Endothelial cell of umbilical vein (primary cell): ENCODE results near the gene PPHLN1. TPM values are rescaled to one million over a fixed set of nuclear protein-coding genes. Genes with fewer than 3 reads are reported as not detected.
A peak's percentile ranks its signal among the peaks of the same experiment; 100 is the strongest.

Experiments
- BruUV-seq: library from RNA; stranded (reverse); fragments of 400-500 nt; replicated peaks from 2 replicates; lab custom pipeline; 2021; lab: Mats Ljungman, UMichigan
- CTCF ChIA-PET: fragments of 300-600, 350-600 bp; sonication (Branson Sonifier 250); formaldehyde crosslinking; loops from one replicate; lab custom pipeline; 2021; ENCODE audit warnings: antibody characterized with exemption, inconsistent platforms; lab: Charles Lee
- POLR2A ChIA-PET: fragments of 300-600, 350-600 bp; sonication (Branson Sonifier 250); formaldehyde crosslinking; loops from one replicate; lab custom pipeline; 2021; ENCODE audit warnings: antibody characterized with exemption, inconsistent platforms; lab: Charles Lee
- DNase-seq: peaks from one replicate; pipeline ENCODE4 v3.0.0-alpha.2; 2011; ENCODE audit warnings: low read depth, low spot score
- FAIRE-seq: peaks from 2 replicates; lab custom pipeline; 2011; peaks lifted over from hg19 to GRCh38; lab: Jason Lieb, UNC
- H2AFZ ChIP-seq: 2 replicates; pipeline ENCODE4 v1.6.0; 2012; ENCODE audit warnings: low read depth, low read length, control low read depth, inconsistent platforms
- H3K27ac ChIP-seq: 2 replicates; pipeline ENCODE4 v1.5.1; 2011; ENCODE audit warnings: low read depth, mild to moderate bottlenecking, control low read depth, low read length, moderate library complexity; ENCODE audit not compliant: insufficient read depth
- H3K27me3 ChIP-seq, 2 experiments: 2 replicates each; pipeline versions ENCODE4 v1.6.0 to v1.6.1; 2011; ENCODE audit warnings: low read length in 2 of 2, mixed read lengths in 1 of 2; ENCODE audit not compliant: control insufficient read depth in 2 of 2, insufficient read depth in 2 of 2
- H3K36me3 ChIP-seq, 2 experiments: 2 replicates in 1 of 2; 3 replicates in 1 of 2; pipeline ENCODE4 v1.5.1; 2011; ENCODE audit warnings: low read length in 2 of 2, mild to moderate bottlenecking in 1 of 2, moderate library complexity in 1 of 2; ENCODE audit not compliant: control insufficient read depth in 2 of 2, insufficient read depth in 2 of 2; ENCODE audit errors: extremely low read depth in 1 of 2
- H3K4me1 ChIP-seq: 3 replicates; pipeline ENCODE4 v1.5.1; 2011; ENCODE audit warnings: mild to moderate bottlenecking, low read length; ENCODE audit not compliant: control insufficient read depth, insufficient read depth; ENCODE audit errors: extremely low read depth
- H3K4me2 ChIP-seq: 2 replicates; pipeline ENCODE4 v1.6.1; 2011; ENCODE audit warnings: low read length, control low read depth, mixed read lengths; ENCODE audit not compliant: insufficient read depth
- H3K4me3 ChIP-seq, 3 experiments: fragments of 200-600 bp in 1 of 3; sonication (generic), shearing (Covaris generic) in 1 of 3; replicated peaks in 1 of 3; 2 replicates each; pipeline ENCODE4 v1.5.1; 2011 to 2016; ENCODE audit warnings: control low read depth in 3 of 3, low read length in 3 of 3, mild to moderate bottlenecking in 2 of 3, inconsistent platforms in 1 of 3, low read depth in 1 of 3, moderate library complexity in 1 of 3; ENCODE audit not compliant: insufficient read depth in 1 of 3
- H3K79me2 ChIP-seq: 2 replicates; pipeline ENCODE4 v1.6.0; 2012; ENCODE audit warnings: low read length, inconsistent platforms; ENCODE audit not compliant: control insufficient read depth, insufficient read depth
- H3K9ac ChIP-seq: replicated peaks from 2 replicates; pipeline ENCODE3; 2011; ENCODE audit warnings: low read length, control low read depth; ENCODE audit not compliant: insufficient read depth; ENCODE audit errors: extremely low read depth
- H3K9me1 ChIP-seq: replicated peaks from 3 replicates; pipeline ENCODE4 v1.6.0; 2011; ENCODE audit warnings: mild to moderate bottlenecking, low read length; ENCODE audit not compliant: control insufficient read depth, insufficient read depth; ENCODE audit errors: extremely low read depth
- H3K9me3 ChIP-seq: replicated peaks from 2 replicates; pipeline ENCODE4 v1.5.1; 2012; ENCODE audit warnings: low read length, inconsistent platforms; ENCODE audit not compliant: control insufficient read depth, insufficient read depth
- H4K20me1 ChIP-seq: replicated peaks from 2 replicates; pipeline ENCODE3; 2011; ENCODE audit warnings: mild to moderate bottlenecking, low read length; ENCODE audit not compliant: control insufficient read depth, insufficient read depth; ENCODE audit errors: extremely low read depth
- FOS ChIP-seq: IDR thresholded peaks from 2 replicates; pipeline ENCODE4 v1.6.1; 2011; ENCODE audit warnings: mild to moderate bottlenecking, low read length, moderate library complexity, borderline replicate concordance; ENCODE audit not compliant: insufficient read depth
- MYC ChIP-seq: IDR thresholded peaks from one replicate; pipeline ENCODE4 v1.6.1; 2011; ENCODE audit warnings: mild to moderate bottlenecking, low read depth, low read length
- POLR2A ChIP-seq: IDR thresholded peaks from 2 replicates; pipeline ENCODE4 v1.6.1; 2012; ENCODE audit warnings: low read depth, mild to moderate bottlenecking, control low read depth, low read length
- POLR2AphosphoS5 ChIP-seq: IDR thresholded peaks from 2 replicates; pipeline ENCODE4 v1.6.1; 2012; ENCODE audit warnings: low read depth, mild to moderate bottlenecking, control low read depth, low read length, moderate library complexity; ENCODE audit not compliant: insufficient read depth
- dilution Hi-C: fragments of 300-500 bp; cut with MboI; formaldehyde crosslinking; loops from one replicate; pipeline ENCODE4 v1.15.0; 2019; ENCODE audit warnings: low sequenced_read_pairs; ENCODE audit not compliant: extremely low pct_ligation_motif_present
- intact Hi-C: fragments of 100-400 bp; cut with micrococcal nuclease; formaldehyde crosslinking; loops from one replicate; pipeline ENCODE4 v1.10.0; 2022
- polyA plus RNA-seq, 4 experiments: library from polyadenylated mRNA; depleted of rRNA in 3 of 4; stranded (reverse) in 3 of 4; unstranded in 1 of 4; fragments of >200 nt; gene quantifications; 2 replicates each; pipeline versions ENCODE4 v1.2.1 to v1.2.3, GENCODE V29; 2011 to 2012; ENCODE audit warnings: missing spikeins in 1 of 4
- total RNA-seq: library from RNA; stranded (reverse); gene quantifications from 2 replicates; pipeline ENCODE4 v1.2.3, GENCODE V29; 2021
- TF ChIP-seq, protein P1 (sequence below), 2 donors: IDR thresholded peaks; 1 replicate in 1 of 2; 2 replicates in 1 of 2; pipeline ENCODE4 v1.5.1; 2011; ENCODE audit warnings: low read length in 2 of 2, mild to moderate bottlenecking in 2 of 2, moderate library complexity in 2 of 2, control low read depth in 1 of 2, inconsistent platforms in 1 of 2, low read depth in 1 of 2; ENCODE audit not compliant: insufficient read depth in 1 of 2; ENCODE audit errors: extremely low read depth in 1 of 2
- TF ChIP-seq, protein P2 (sequence below): IDR thresholded peaks from 2 replicates; pipeline ENCODE4 v1.6.1; 2011; ENCODE audit not compliant: insufficient read depth, insufficient read length

Gene PPHLN1
- total and polyA plus RNA-seq, 2 donors (not counting 3 experiments of a cell fraction or from before 2014, with no cell fraction given): 23.4 to 62.2 TPM

DNA sequence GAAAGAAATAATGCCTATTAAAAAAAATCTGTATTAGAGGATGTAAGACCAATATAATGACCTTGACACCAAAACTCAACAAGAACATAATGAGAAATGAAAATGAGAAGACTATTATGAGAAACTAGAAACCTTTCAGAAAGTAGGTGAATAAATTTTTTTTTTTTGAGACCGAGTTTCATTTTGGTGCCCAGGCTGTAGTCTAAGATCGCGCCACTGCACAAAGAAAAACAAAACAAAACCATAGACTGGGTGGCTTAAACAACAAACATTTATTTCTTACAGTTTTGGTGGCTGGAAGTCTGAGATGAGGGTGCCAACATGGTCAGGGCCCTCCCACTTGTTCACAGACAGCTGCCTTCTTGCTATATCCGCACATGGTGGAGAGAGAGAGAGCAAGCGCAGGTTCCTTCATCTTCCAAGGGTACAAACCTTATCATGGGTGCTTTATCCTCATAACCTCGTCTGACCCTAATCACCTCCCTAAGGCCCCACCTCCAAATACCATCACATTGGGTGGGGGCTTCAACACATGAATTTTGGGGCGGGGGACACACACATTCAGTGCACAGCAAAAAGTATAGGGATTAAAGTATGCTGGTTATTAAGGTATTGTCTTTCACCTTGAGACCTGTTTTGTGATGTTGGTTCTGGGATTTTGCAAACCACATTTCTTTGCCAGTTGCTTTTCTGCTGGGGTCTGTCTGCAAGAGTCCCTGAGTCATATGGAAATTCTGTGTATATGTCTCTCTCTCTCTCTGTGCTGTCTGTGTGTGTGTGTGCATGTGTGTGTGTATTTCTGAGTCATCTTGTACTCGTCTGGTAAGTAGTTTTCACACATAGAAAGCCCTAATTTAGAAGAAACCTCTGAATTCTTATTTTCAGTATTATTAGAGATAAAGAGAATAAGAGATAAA, 26.3 kb upstream of the PPHLN1 start:
- POLR2A ChIA-PET: interaction anchor here (0.7 kb wide), 1 partner anchor 153 kb away, joined by 6 read pairs; no protein-coding TSS in a partner anchor
- DNase-seq (peak; percentile 20), FAIRE-seq (no peak)
- no peak overlapping the region for H3K27ac ChIP-seq
- H4K20me1 ChIP-seq: no peaks in the 10 kb centered on the region
- H3K4me3 ChIP-seq: no peak overlapping the region
- CTCF ChIA-PET: interaction anchor here (0.5 to 1.6 kb wide), 4 partner anchors 32 to 424 kb away, joined by 3 to 5 read pairs (median 3); no protein-coding TSS in a partner anchor
- H3K79me2 ChIP-seq: no peaks in the 10 kb centered on the region
- no peaks in the 10 kb centered on the region for H3K9me3 ChIP-seq
- peaks cover 9% of the 10 kb centered on the region for H3K4me1 ChIP-seq
- dilution Hi-C loops: no loop called here
- no peak overlapping the region for H3K9ac ChIP-seq
- H2AFZ ChIP-seq: no peak overlapping the region
- H3K36me3 ChIP-seq: no peaks in the 10 kb centered on the region
- H3K4me2 ChIP-seq: no peak overlapping the region
- no peaks in the 10 kb centered on the region for H3K9me1 ChIP-seq
- no TSS peak for BruUV-seq
- intact Hi-C loops: loop anchor here (5.0 kb wide), 2 partner anchors 183 to 1038 kb away; no protein-coding TSS in a partner anchor
- TF ChIP-seq FOS (no peak), POLR2A (no peak), MYC (no peak), POLR2AphosphoS5 (no peak)
- TF ChIP-seq, protein P1, sequence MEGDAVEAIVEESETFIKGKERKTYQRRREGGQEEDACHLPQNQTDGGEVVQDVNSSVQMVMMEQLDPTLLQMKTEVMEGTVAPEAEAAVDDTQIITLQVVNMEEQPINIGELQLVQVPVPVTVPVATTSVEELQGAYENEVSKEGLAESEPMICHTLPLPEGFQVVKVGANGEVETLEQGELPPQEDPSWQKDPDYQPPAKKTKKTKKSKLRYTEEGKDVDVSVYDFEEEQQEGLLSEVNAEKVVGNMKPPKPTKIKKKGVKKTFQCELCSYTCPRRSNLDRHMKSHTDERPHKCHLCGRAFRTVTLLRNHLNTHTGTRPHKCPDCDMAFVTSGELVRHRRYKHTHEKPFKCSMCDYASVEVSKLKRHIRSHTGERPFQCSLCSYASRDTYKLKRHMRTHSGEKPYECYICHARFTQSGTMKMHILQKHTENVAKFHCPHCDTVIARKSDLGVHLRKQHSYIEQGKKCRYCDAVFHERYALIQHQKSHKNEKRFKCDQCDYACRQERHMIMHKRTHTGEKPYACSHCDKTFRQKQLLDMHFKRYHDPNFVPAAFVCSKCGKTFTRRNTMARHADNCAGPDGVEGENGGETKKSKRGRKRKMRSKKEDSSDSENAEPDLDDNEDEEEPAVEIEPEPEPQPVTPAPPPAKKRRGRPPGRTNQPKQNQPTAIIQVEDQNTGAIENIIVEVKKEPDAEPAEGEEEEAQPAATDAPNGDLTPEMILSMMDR (IDR thresholded peaks at IDR 0.05; ENCODE audit: extremely low read depth in 1 of 2, insufficient read depth in 1 of 2, low read depth in 1 of 2, low read length in 2 of 2): no peak
- TF ChIP-seq, protein P2, sequence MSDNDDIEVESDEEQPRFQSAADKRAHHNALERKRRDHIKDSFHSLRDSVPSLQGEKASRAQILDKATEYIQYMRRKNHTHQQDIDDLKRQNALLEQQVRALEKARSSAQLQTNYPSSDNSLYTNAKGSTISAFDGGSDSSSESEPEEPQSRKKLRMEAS: no peak
- H3K27me3 ChIP-seq: no peaks in the 10 kb centered on the region
